ENCODE data around the gene NARF.

NARF gene

DNA sequence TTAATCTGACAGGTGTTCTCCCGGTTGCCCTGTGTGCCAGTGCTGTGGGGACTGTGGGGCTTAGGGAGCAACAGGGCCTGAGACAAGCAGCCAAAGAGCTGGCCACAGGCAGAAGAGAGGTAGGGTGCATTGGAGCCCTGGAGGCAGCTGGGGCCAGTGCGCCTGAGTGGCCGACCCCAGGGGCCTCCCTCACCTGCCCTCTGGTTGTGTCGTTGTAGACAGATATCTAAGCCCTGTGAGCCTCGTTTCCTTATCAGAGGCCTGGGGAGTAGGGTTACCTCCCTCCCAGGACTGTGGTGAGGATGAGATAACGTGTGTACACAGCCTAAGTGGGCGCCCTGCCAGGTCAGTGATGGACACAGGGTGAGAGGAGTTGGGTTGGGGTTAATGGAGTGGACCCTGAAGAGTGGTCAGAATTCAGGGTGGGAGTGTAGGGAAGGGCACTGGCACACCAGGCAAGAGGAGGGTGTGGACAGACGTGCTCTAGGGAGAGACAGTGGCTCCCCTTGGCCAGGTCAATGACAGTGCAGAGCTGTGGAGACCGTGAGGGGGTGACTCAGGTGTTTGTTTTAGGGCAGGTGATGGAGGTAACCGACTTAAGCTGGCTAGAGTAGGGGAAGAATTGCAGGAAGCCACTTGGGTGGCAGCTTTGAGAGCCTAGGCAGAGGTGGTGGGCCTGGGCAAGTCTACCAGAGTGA lies 3.4 kb downstream of the NARF start:
- Histone ChIP-seq H3K9me3 (ENCODE audit: control insufficient read depth, insufficient read depth, low read length) (no peaks in the 10 kb centered on the region), H3K4me3 (ENCODE audit: low read length) (no peak overlapping the region), H3K36me3 (ENCODE audit: control insufficient read depth, low read length) (peaks cover 74% of the 10 kb centered on the region), H3K4me2 (ENCODE audit: low read length) (no peak overlapping the region), H3K79me2 (ENCODE audit: control insufficient read depth, low read length) (peaks cover 22% of the 10 kb centered on the region), H3K4me1 (ENCODE audit: control insufficient read depth, low read length) (peaks cover 16% of the 10 kb centered on the region), H4K20me1 (ENCODE audit: control insufficient read depth, insufficient read depth, low read depth, low read length) (no peaks in the 10 kb centered on the region), H3F3A (ENCODE audit: control insufficient read depth, insufficient read depth) (peaks cover 5% of the 10 kb centered on the region; the same call in 1 of the 2 replicates), H3K27ac (ENCODE audit: low read depth, low read length) (no peak overlapping the region), H3K9me2 (replicated peaks; ENCODE audit: control insufficient read depth, low read length) (no peaks in the 10 kb centered on the region), H3K27me3 (ENCODE audit: control insufficient read depth, low read length) (no peaks in the 10 kb centered on the region)
- no peak for TF ChIP-seq EZH2phosphoT487 (IDR thresholded peaks at IDR 0.05; ENCODE audit: borderline replicate concordance, low read length)
- TF ChIP-seq, protein P1, sequence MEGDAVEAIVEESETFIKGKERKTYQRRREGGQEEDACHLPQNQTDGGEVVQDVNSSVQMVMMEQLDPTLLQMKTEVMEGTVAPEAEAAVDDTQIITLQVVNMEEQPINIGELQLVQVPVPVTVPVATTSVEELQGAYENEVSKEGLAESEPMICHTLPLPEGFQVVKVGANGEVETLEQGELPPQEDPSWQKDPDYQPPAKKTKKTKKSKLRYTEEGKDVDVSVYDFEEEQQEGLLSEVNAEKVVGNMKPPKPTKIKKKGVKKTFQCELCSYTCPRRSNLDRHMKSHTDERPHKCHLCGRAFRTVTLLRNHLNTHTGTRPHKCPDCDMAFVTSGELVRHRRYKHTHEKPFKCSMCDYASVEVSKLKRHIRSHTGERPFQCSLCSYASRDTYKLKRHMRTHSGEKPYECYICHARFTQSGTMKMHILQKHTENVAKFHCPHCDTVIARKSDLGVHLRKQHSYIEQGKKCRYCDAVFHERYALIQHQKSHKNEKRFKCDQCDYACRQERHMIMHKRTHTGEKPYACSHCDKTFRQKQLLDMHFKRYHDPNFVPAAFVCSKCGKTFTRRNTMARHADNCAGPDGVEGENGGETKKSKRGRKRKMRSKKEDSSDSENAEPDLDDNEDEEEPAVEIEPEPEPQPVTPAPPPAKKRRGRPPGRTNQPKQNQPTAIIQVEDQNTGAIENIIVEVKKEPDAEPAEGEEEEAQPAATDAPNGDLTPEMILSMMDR (IDR thresholded peaks at IDR 0.05; ENCODE audit: low read depth, low read length, poor library complexity, severe bottlenecking), result no peak

DNA sequence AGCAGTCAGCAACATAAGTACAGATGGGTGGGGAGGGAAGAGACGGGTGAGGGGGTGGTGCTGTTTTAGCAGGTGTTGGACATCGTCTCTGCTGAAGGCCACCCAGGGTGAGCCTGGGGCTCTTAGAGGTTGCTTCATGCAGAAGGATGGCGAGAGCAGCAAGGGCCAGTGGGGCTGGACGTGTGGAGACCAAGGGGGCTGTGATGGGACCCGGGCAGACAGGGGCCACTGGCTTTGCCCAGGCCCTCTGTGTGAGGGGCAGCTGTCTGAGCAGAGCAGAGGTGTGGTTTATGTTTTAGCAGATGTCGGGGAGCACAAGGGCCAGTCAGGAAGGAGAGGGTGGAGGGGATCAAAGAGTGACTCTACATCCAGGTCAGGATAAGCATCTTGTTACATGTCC lies 4.8 kb downstream of the NARF start:
- H3K4me1 ChIP-seq (ENCODE audit: control insufficient read depth, low read length), result peaks cover 7% of the 10 kb centered on the region; the same call in 1 of the 2 replicates
- H3K36me3 ChIP-seq (ENCODE audit: control insufficient read depth, low read length), result peaks cover 86% of the 10 kb centered on the region
- peaks cover 17% of the 10 kb centered on the region for H3K79me2 ChIP-seq (ENCODE audit: control insufficient read depth, low read length)
- no peaks in the 10 kb centered on the region for H4K20me1 ChIP-seq (ENCODE audit: control insufficient read depth, insufficient read depth, low read depth, low read length)
- TF ChIP-seq, protein P1 (IDR thresholded peaks at IDR 0.05; ENCODE audit: low read depth, low read length, poor library complexity, severe bottlenecking), result no peak
- no peak for TF ChIP-seq EZH2phosphoT487 (IDR thresholded peaks at IDR 0.05; ENCODE audit: borderline replicate concordance, low read length)
- no peaks in the 10 kb centered on the region for H3K9me3 ChIP-seq (ENCODE audit: control insufficient read depth, insufficient read depth, low read length)
- no peak overlapping the region for H3K4me3 ChIP-seq (ENCODE audit: low read length)
- H3F3A ChIP-seq (ENCODE audit: control insufficient read depth, insufficient read depth), result no peaks in the 10 kb centered on the region
- no peak overlapping the region for H3K4me2 ChIP-seq (ENCODE audit: low read length)
- no peak overlapping the region for H3K27ac ChIP-seq (ENCODE audit: low read depth, low read length)
- no peaks in the 10 kb centered on the region for H3K9me2 ChIP-seq (replicated peaks; ENCODE audit: control insufficient read depth, low read length)
- H3K27me3 ChIP-seq (ENCODE audit: control insufficient read depth, low read length), result no peaks in the 10 kb centered on the region

DNA sequence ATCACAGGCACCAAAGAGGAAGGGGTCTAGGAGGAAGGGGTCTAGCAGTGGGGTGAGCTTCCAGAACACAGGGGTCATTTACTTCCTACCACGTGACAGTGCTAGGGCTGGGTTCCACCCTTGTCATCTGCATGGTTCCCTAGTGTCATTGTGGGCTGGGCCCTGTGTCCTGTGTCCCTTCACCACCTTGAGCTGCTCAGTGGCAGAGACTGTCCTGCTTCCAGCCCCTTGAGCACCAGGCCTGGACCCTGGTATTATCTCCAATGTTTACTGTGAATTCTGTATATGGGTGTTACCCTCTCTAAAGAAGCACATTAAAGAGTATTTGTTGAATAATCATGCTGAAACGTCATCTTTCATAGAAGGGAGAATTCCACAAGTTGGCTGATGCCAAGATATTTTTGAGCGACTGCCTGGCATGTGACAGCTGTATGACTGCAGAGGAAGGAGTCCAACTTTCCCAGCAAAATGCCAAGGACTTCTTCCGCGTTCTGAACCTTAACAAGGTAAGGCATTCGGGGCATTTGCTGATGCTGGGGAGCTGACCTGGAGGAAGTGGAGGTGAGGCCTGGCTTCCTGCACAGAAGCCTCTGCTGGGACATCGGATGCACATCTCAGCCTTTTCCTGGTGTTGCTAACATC lies 5.5 kb downstream of the NARF start:
- H3K79me2 ChIP-seq (ENCODE audit: control insufficient read depth, low read length), result peaks cover 13% of the 10 kb centered on the region
- peaks cover 89% of the 10 kb centered on the region for H3K36me3 ChIP-seq (ENCODE audit: control insufficient read depth, low read length)
- TF ChIP-seq EZH2phosphoT487 (IDR thresholded peaks at IDR 0.05; ENCODE audit: borderline replicate concordance, low read length), result no peak
- TF ChIP-seq, protein P1 (IDR thresholded peaks at IDR 0.05; ENCODE audit: low read depth, low read length, poor library complexity, severe bottlenecking), result no peak

More for the DNA sequence above, 5.5 kb downstream of the NARF start:
- peaks cover 7% of the 10 kb centered on the region; the same call in 1 of the 2 replicates for H3K4me1 ChIP-seq (ENCODE audit: control insufficient read depth, low read length)
- H3K27me3 ChIP-seq (ENCODE audit: control insufficient read depth, low read length), result no peaks in the 10 kb centered on the region
- H3K27ac ChIP-seq (ENCODE audit: low read depth, low read length), result no peak overlapping the region
- H3K9me3 ChIP-seq (ENCODE audit: control insufficient read depth, insufficient read depth, low read length), result no peaks in the 10 kb centered on the region
- no peak overlapping the region for H3K4me3 ChIP-seq (ENCODE audit: low read length)
- H3F3A ChIP-seq (ENCODE audit: control insufficient read depth, insufficient read depth), result no peaks in the 10 kb centered on the region
- no peaks in the 10 kb centered on the region for H4K20me1 ChIP-seq (ENCODE audit: control insufficient read depth, insufficient read depth, low read depth, low read length)
- no peak overlapping the region for H3K4me2 ChIP-seq (ENCODE audit: low read length)
- no peaks in the 10 kb centered on the region for H3K9me2 ChIP-seq (replicated peaks; ENCODE audit: control insufficient read depth, low read length)

Measured in DOHH2 (cell line).